ENCODE results near the gene ZBTB12.
A peak's percentile ranks its signal among the peaks of the same experiment; 100 is the strongest.
"Not testable (repeated sequence)": the region's sequence is repeated elsewhere in the genome, so short reads cannot be mapped to it uniquely, and the experiment has no call there.

The ZBTB12 gene, protein sequence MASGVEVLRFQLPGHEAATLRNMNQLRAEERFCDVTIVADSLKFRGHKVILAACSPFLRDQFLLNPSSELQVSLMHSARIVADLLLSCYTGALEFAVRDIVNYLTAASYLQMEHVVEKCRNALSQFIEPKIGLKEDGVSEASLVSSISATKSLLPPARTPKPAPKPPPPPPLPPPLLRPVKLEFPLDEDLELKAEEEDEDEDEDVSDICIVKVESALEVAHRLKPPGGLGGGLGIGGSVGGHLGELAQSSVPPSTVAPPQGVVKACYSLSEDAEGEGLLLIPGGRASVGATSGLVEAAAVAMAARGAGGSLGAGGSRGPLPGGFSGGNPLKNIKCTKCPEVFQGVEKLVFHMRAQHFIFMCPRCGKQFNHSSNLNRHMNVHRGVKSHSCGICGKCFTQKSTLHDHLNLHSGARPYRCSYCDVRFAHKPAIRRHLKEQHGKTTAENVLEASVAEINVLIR

DNA sequence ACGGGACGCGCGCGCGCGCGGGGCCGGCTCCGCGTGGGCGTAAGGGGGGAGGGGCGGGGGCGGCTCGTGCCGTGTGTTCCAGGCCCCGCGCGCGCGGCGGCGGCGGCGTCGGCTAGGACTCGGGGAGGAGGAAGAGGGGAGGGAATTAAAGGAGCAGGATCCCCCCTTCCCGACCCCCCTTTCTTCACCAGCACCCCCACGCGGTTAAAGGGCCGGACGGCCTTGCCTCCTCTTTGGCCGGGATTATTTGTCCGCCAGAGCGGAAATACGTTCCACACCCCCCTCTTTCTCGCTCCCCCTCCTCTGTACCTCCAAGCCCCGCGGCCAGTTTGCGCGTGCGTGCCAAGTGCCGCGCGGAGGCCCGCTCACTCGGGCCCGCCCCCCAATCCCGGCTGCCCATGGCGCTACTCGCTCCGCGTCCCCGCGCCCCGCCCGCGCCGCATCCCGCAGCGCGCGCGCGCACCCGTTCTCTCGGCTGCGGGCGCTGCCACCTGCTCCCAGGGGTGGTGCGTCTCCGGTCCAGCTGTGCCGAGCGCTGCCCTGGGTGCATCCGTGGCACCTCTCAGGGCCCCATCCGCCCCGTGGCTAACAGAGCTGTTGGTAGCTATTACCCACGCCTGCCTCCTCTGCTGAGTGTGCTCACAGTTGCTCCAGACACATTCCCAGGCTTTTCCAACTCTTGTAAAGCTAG lies at the start of gene ZBTB12:
Gene ZBTB12, minus strand, starts transcription at position 134 of the 691 bp plus-strand sequence. CDS start 781 bp downstream, outside the sequence.
- peak; percentile 82 for DNase-seq

DNA sequence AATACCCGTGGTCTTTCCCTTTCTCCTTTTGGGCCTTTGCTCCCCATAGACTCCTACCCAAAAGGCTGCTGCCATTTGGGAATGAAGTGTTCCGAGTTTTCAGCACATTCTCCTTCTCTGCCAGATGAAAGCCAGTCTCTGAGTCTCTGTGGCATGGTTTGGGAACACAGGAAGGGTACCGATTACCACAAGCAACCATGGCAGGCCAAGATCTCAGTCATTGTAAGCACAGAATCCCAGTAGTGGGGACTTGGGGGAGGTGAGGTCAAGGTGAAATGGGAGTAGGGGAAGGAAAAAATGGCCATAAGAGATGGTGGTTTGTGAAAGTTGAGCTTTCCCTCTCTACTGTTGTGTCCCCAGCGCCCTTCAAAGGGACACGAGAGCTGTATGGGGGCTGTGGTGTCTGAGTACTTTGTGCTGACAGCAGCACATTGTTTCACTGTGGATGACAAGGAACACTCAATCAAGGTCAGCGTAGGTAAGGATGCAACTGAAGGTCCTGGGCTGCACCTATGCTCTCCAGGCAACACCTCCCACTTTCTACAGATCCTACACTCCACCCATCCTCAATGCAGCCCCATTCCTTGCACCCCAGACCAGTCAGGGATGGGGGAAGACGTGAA lies 48.2 kb upstream of the ZBTB12 start:
- DNase-seq, result no peak

DNA sequence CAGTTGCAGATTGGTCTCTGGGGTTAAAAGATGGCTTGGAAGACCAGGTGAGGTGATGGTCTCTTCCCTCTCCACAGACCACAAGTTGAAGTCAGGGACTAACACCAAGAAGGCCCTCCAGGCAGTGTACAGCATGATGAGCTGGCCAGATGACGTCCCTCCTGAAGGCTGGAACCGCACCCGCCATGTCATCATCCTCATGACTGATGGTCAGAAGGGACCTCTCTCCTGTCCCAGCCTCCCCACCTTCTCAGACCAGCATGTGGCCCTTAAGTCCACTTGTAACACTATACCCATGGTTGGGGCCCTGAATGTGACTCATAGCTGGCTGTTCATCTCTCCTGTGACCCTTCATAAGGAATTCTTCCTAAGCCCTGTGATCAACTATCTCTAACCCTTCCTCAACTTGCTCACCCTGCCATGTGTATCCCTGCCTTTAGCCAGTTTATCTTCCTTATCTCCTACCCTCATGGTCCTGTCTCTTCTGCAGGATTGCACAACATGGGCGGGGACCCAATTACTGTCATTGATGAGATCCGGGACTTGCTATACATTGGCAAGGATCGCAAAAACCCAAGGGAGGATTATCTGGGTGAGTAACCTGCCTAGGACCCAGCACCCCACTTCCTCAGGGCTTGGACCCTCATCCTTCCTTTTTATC lies 47.0 kb upstream of the ZBTB12 start:
- DNase-seq, result no peak

DNA sequence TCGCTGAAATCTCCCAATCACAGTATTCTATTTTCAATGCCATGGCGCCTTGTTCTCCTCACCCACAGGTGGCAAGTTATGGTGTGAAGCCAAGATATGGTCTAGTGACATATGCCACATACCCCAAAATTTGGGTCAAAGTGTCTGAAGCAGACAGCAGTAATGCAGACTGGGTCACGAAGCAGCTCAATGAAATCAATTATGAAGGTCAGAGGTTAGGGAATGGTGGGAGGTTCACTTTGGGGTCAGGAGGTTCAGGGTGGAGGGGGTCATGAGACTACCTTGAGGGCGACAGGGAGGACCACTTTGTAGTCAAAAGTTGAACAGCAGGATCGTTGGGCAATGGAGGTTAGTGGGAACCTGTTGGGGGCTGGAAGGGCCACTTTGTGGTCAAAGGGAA lies 46.4 kb upstream of the ZBTB12 start:
- no peak for DNase-seq

DNA sequence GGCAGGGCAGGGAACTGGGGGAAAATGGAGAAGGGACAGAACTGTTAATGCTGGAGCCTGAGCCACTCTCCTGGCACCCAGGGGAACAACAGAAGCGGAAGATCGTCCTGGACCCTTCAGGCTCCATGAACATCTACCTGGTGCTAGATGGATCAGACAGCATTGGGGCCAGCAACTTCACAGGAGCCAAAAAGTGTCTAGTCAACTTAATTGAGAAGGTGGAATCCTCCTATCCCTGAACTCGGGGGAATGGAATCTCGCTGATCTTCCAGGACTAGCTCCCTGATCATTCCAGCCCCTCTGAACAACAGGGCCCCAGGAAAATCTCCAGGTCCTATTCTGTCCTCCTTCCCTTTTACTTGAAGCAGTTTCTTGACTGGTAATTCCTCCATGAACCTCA lies 46.0 kb upstream of the ZBTB12 start:
- DNase-seq, result no peak

DNA sequence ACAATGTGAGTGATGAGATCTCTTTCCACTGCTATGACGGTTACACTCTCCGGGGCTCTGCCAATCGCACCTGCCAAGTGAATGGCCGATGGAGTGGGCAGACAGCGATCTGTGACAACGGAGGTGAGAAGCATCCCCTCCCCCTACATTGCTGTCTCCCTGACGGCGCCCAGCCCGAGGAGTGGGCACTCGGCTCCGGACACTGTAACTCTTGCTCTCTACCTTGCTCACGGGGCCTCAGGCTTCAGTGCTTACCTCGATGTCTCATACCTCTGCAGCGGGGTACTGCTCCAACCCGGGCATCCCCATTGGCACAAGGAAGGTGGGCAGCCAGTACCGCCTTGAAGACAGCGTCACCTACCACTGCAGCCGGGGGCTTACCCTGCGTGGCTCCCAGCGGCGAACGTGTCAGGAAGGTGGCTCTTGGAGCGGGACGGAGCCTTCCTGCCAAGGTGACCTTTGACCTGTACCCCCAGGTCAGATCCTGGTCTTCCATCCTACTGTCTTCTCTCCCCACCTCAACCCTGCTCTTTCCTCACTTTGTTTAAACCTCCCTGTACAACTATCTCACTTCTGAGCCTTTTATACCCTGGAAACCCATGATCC lies 45.3 kb upstream of the ZBTB12 start:
- no peak for DNase-seq

DNA sequence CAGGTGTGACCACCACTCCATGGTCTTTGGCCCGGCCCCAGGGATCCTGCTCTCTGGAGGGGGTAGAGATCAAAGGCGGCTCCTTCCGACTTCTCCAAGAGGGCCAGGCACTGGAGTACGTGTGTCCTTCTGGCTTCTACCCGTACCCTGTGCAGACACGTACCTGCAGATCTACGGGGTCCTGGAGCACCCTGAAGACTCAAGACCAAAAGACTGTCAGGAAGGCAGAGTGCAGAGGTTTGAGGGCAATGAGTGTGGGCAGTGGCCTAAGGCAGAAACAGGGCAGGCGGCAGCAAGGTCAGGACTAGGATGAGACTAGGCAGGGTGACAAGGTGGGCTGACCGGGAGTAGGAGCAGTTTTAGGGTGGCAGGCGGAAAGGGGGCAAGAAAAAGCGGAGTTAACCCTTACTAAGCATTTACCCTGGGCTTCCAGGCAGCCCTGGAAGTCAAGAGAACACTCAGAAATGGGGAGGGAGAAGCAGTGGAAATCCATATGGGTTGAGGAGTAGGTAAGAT lies 44.5 kb upstream of the ZBTB12 start:
- DNase-seq, result no peak

DNA sequence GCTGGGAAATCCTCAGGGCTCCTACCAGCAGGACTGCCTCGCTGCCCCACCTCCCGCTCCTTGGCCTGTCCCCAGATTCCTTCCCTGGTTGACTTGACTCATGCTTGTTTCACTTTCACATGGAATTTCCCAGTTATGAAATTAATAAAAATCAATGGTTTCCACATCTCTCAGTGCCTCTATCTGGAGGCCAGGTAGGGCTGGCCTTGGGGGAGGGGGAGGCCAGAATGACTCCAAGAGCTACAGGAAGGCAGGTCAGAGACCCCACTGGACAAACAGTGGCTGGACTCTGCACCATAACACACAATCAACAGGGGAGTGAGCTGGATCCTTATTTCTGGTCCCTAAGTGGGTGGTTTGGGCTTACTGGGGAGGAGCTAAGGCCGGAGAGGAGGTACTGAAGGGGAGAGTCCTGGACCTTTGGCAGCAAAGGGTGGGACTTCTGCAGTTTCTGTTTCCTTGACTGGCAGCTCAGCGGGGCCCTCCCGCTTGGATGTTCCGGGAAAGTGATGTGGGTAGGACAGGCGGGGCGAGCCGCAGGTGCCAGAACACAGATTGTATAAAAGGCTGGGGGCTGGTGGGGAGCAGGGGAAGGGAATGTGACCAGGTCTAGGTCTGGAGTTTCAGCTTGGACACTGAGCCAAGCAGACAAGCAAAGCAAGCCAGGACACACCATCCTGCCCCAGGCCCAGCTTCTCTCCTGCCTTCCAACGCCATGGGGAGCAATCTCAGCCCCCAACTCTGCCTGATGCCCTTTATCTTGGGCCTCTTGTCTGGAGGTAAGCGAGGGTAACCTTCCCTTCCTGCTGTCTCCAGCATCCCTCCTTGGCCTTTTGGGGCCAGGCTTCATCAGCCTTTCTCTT lies 43.9 kb upstream of the ZBTB12 start, which contains the start of gene CFB:
Gene CFB, plus strand, starts transcription at position 589 of the 863 bp plus-strand sequence. Its CDS starts 127 bp downstream, at position 716.
- no peak for DNase-seq

DNA sequence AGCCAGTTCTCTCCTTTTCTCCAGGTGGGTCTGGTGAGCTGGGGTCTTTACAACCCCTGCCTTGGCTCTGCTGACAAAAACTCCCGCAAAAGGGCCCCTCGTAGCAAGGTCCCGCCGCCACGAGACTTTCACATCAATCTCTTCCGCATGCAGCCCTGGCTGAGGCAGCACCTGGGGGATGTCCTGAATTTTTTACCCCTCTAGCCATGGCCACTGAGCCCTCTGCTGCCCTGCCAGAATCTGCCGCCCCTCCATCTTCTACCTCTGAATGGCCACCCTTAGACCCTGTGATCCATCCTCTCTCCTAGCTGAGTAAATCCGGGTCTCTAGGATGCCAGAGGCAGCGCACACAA lies 43.2 kb upstream of the ZBTB12 start:
- DNase-seq, result no peak

DNA sequence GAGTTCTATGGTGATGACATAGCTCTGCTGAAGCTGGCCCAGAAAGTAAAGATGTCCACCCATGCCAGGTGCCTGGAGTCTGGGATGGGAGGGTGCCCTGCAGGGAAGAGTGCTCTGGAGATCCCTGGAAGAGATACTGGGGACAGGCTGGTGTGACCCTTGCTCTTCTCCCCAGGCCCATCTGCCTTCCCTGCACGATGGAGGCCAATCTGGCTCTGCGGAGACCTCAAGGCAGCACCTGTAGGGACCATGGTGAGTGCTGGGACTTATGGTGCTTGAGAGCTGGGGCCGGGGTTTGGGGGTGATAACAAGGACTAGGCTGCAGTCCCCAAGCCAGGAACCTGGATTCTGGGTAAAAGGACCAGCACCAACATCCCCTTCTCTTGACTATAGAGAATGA lies 41.9 kb upstream of the ZBTB12 start:
- no peak for DNase-seq

DNA sequence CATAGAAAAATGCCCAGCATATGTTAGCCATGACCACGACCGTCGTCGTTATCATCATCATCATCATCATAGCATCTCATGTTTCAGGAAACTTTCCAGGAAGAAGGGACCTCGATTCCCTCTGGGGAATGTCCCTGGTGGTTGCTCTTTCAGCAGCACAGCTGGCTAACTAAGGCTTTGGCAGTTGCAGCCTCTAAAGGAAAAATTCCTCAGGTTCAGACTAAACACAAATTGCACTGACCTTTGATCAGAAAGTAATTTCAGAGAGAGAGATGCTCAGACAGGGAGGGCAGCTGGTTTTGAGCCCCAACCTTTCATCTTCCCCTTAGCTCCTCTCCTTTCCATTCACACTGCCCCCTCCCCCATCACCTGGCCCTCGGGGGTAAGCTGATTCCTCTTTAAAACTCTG lies 38.4 kb upstream of the ZBTB12 start:
- DNase-seq, result no peak

DNA sequence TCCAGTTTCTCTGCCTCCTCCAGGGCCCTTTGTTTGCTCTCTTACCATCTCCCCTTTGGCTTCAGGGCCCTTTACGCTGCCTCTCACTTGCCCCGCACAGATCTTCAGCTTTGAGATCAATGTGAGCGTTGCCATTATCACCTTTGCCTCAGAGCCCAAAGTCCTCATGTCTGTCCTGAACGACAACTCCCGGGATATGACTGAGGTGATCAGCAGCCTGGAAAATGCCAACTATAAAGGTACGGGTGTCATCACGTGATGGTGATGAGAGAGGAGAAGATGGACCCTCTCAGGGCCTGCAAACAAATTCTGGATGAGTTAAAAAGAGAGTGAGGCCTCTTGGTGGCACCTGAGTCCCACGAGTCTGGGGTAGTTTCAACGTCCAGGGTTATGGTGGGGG lies 33.9 kb upstream of the ZBTB12 start:
- DNase-seq, result no peak

DNA sequence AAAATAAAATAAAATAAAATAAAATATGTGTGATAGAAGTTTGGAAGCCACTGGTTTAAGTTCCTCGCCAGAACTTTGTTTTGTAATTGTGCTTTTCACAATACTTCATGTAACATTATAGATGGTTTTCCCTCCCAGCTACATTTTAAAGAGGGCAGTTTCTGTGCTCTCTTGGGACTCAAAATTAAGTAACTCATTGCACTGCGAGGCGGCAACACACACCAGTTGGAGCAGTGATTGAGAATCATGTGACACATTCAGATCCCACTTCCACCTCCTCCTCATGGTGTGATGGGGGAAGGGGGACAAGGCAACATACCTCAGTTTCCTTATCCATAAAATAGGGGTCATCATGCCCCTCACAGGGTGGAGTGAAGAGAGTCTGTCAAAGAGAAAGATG lies 33.1 kb upstream of the ZBTB12 start:
- no peak for DNase-seq

DNA sequence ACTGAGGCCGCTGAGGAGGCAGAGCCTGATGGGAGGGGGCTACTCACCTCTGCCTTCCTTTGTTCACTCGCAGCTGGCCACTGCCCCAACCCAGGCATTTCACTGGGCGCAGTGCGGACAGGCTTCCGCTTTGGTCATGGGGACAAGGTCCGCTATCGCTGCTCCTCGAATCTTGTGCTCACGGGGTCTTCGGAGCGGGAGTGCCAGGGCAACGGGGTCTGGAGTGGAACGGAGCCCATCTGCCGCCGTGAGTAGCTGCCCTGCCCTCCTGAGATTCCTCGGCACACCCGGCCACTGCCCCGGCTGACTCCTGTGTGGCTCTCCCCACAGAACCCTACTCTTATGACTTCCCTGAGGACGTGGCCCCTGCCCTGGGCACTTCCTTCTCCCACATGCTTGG lies 31.7 kb upstream of the ZBTB12 start:
- DNase-seq, result no peak

DNA sequence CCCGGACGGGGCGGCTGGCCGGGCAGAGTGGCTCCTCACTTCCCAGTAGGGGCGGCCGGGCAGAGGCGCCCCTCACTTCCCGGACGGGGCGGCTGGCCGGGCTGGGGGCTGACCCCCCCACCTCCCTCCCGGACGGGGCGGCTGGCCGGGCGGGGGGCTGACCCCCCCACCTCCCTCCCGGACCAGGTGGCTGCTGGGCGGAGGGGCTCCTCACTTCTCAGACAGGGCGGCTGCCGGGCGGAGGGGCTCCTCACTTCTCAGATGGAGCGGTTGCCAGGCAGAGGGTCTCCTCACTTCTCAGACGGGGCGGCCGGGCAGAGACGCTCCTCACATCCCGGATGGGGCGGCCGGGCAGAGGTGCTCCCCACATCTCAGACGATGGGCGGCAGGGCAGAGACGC lies 30.3 kb upstream of the ZBTB12 start:
- DNase-seq, result not testable (repeated sequence)

DNA sequence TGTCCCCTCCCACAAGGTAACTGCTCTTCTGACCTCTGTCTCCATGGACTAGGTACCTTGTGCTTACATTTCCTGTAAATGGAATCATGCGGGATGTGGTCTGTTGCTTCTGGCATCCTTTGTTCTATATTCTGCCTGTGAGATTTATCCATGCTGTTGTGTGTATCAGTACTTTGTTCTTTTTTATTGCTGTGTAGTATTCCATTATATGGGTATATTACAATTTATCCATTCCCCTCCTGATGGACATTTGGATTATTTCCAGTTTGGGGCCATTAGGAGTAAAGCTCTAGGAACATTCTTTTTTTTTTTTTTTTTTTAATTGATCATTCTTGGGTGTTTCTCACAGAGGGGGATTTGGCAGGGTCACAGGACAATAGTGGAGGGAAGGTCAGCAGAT lies 29.1 kb upstream of the ZBTB12 start:
- DNase-seq, result no peak

DNA sequence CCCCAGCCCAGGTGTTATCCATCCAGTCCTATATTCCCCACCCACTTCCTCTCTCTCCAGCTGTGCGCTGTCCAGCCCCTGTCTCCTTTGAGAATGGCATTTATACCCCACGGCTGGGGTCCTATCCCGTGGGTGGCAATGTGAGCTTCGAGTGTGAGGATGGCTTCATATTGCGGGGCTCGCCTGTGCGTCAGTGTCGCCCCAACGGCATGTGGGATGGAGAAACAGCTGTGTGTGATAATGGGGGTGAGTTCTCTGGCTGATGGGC lies 26.7 kb upstream of the ZBTB12 start:
- DNase-seq, result no peak

DNA sequence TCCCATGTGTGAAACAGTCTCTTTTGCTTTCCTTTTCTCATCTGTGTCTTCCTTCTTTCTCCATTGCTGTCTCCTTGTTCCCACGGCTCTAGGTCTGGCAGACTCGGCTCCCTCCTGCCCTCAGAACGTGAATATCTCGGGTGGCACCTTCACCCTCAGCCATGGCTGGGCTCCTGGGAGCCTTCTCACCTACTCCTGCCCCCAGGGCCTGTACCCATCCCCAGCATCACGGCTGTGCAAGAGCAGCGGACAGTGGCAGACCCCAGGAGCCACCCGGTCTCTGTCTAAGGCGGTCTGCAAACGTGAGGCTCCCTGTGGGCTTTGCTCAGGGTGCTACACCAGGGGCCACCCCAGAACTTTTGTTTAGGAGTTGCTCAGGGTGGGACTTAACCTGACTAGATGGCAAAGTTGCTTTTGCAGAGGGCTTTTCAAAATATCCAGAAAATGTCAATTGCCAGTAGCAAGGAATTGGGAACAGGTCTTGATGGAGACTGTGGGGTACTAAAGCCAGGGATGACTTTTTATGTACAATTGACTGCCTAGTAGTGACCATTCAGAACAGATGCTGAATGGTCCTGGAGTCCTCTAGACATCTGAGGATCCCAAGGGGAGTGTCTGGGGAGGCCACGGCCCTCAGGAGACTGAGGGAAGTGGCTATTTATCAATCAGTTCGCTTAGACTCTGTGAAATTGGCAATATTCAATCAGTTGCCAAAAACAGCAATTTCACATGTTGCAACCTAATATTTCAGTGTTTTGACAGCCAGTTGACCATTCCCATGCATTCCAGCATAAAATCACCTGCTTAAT lies 26.2 kb upstream of the ZBTB12 start:
- DNase-seq, result no peak

DNA sequence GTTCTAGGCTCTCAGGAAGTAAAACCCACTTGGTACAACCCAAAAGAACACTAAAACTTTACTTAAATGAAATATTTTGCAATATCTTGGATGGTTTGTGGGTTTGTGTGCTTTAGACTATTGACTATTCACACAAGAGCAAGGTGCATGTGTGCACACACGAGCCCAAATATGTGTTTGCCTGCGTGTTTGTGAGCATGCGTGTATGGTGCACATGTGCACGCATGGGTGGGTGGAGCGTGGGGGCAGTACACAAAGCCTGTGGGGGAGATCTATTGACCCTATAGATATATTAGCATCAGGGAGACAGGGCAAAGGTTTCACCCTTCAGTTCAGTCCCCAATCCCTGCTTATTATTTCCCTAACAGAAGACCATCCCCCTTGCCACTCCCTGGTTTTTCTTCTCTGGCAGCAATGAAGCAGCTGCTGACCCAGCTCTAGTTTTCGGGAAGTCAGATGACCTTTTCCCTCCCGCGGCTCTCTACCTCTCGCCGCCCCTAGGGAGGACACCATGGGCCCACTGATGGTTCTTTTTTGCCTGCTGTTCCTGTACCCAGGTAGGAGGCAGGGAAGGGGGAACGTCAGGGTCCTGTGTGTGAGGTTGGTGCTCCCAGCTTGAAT lies 25.5 kb upstream of the ZBTB12 start, which contains the start of gene C2:
Gene C2, plus strand, starts transcription at position 476 of the 621 bp plus-strand sequence. Its CDS starts 36 bp downstream, at position 512.
- DNase-seq, result no peak

DNA sequence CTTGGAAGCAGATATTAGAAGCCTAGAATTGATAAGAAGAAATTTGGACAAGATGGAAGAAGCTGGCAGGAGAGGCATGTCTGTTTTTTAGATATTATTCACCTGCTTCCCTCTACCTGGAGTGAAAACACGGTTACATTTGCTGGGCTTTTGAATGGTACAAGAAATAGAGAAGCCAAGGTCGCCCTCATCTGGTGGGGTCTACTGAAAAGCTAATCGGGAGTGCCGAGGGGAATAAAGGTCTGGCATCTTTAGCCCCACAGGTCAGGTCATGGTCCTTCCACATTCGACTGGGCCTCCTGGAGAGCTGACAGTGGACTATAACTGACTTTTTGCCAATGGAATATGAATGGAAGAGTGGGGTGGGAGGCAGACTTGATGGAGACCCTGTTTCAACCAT lies 21.1 kb upstream of the ZBTB12 start:
- no peak for DNase-seq
